Measurements from ENCODE around the gene ANAPC5. TPM values are rescaled to one million over a fixed set of nuclear protein-coding genes. Genes with fewer than 3 reads are reported as not detected.

ANAPC5 gene
- total RNA-seq, 1 experiment from 2014 or later, result 101 TPM

DNA sequence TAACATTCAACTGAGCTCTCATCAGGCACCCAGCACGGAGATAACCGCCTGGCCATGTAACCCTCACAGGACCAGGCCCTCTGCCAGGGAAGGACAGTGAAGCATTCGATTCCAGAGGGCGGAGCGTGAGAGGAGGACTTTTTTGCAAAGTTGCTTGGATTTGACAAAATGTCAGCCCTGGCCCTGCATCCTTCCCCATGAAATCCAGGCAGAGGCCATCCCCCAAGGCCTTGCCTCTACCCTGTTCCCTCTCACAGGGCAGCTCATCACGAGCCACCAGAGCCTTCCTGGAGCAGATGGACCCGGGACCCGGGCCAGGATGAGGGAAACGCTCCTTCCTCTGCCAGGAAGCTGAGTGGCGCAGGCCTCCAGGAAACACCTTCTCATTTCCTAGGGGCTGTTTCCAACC is 72.7 kb downstream of the ANAPC5 start:
- H3K79me1 ChIP-seq (ENCODE audit: insufficient read depth, low read depth, low read length, poor library complexity, severe bottlenecking), result no peaks in the 10 kb centered on the region
- H3K79me2 ChIP-seq (ENCODE audit: insufficient read depth, low read length), result no peaks in the 10 kb centered on the region
- TF ChIP-seq CTCF (conservative IDR thresholded peaks at IDR 0.05), result no peak
- no peak overlapping the region for H4K8ac ChIP-seq (replicated peaks; ENCODE audit: insufficient read length, low read depth, low read length)
- no peaks in the 10 kb centered on the region for H3K27me3 Mint-ChIP-seq (ENCODE audit: low read depth)
- no CpG with 5 or more reads among the region's 10 CpGs for WGBS (ENCODE audit: extremely low coverage, insufficient read length, low lambda C conversion rate)
- H3K18ac ChIP-seq (ENCODE audit: insufficient read length, low read depth, low read length), result no peak overlapping the region
- no peaks in the 10 kb centered on the region for H3K23me2 ChIP-seq (ENCODE audit: insufficient read length, low read depth, low read length, poor library complexity, severe bottlenecking)
- no peak overlapping the region for H2BK120ac ChIP-seq (ENCODE audit: low read depth, low read length, poor library complexity, severe bottlenecking)
- no peak overlapping the region for H3K27ac ChIP-seq (ENCODE audit: insufficient read length, low read depth, low read length)
- H4K5ac ChIP-seq (ENCODE audit: insufficient read length, low read depth, low read length), result no peak overlapping the region
- peaks cover under 1 to 19% (median 10%) of the 10 kb centered on the region in 3 experiments; a peak in 6 of 7 replicates for H3K36me3 Mint-ChIP-seq (ENCODE audit: insufficient read depth in 1 of 3, low read depth in 3 of 3)
- H4K91ac ChIP-seq (ENCODE audit: insufficient read length, low read depth, low read length), result no peak overlapping the region
- peaks cover 4% of the 10 kb centered on the region for H4K20me1 ChIP-seq (ENCODE audit: control insufficient read depth, insufficient read depth, insufficient read length)
- no peak overlapping the region; the same call in 1 of the 2 replicates for H3K14ac ChIP-seq (ENCODE audit: insufficient read depth, low read length)
- no peaks in the 10 kb centered on the region for H3K9me3 ChIP-seq (ENCODE audit: control insufficient read depth, low read depth, low read length)
- H3K4me1 Mint-ChIP-seq, result peaks cover 25 to 33% of the 10 kb centered on the region in 2 experiments
- no peak overlapping the region for H2BK20ac ChIP-seq (ENCODE audit: low read depth, low read length, poor library complexity, severe bottlenecking)
- H3K4me1 ChIP-seq (ENCODE audit: insufficient read depth, low read length), result no peaks in the 10 kb centered on the region; the same call in 1 of the 2 replicates
- H3K9me3 Mint-ChIP-seq, result no peaks in the 10 kb centered on the region
- H3K4ac ChIP-seq (ENCODE audit: low read depth, low read length), result no peak overlapping the region
- H3K27ac Mint-ChIP-seq, result peak overlapping the region; percentile 38 to 86 (median 74); a peak in 4 of 7 replicates
- no peak overlapping the region for H2BK15ac ChIP-seq (ENCODE audit: low read depth, low read length)
- no peak overlapping the region for H3K4me2 ChIP-seq (ENCODE audit: insufficient read depth, insufficient read length, low read length)
- no peaks in the 10 kb centered on the region for H3K27me3 ChIP-seq (ENCODE audit: insufficient read depth, low read length)
- no peak overlapping the region for H2BK5ac ChIP-seq (ENCODE audit: insufficient read length, low read length)
- no peak overlapping the region for H3K23ac ChIP-seq (ENCODE audit: insufficient read length, low read depth, low read length)
- H3K9ac ChIP-seq (ENCODE audit: extremely low read depth, insufficient read length, low read length), result no peak overlapping the region
- H3K4me3 Mint-ChIP-seq, result no peak overlapping the region
- H2AK5ac ChIP-seq (ENCODE audit: insufficient read length, low read length), result no peak overlapping the region
- H3K56ac ChIP-seq (ENCODE audit: insufficient read length, low read depth, low read length), result no peak overlapping the region
- no peak overlapping the region for H2BK12ac ChIP-seq (ENCODE audit: insufficient read length, low read depth, low read length)
- H3T11ph ChIP-seq (ENCODE audit: low read length), result no peak overlapping the region
- no peak for DNase-seq
- no peak overlapping the region for H2AFZ ChIP-seq (ENCODE audit: low read length)
